ENCODE results near the gene ERBB4.

DNA sequence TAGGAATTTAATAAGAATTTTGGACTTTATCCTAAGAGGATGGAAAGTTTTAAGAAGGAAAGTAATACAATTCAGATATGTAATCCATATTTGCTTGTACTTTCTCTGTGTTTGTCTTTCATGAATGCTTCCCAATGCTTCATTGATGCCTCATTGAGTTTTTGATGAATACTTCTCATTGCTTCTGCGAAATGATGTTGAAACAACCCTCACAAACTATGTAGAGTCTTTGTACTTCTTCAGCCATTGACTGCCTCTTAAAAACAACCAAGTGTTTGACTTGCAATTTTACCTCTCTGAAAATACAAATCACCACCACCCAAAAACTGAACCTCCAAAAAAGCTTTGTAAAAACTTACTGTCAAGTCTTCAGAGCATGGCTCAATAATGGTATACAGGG, 424.1 kb downstream of the ERBB4 start:
- TF ChIP-seq, protein P1, sequence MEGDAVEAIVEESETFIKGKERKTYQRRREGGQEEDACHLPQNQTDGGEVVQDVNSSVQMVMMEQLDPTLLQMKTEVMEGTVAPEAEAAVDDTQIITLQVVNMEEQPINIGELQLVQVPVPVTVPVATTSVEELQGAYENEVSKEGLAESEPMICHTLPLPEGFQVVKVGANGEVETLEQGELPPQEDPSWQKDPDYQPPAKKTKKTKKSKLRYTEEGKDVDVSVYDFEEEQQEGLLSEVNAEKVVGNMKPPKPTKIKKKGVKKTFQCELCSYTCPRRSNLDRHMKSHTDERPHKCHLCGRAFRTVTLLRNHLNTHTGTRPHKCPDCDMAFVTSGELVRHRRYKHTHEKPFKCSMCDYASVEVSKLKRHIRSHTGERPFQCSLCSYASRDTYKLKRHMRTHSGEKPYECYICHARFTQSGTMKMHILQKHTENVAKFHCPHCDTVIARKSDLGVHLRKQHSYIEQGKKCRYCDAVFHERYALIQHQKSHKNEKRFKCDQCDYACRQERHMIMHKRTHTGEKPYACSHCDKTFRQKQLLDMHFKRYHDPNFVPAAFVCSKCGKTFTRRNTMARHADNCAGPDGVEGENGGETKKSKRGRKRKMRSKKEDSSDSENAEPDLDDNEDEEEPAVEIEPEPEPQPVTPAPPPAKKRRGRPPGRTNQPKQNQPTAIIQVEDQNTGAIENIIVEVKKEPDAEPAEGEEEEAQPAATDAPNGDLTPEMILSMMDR (IDR thresholded peaks at IDR 0.05): no peak
- TF ChIP-seq POLR2A (IDR thresholded peaks at IDR 0.05): no peak

Data from esophagus squamous epithelium (tissue), 4 donors.